DMS 273 (cell line): ENCODE data around the gene BPIFA1.

Experiments
- DNase-seq: peaks from one replicate; lab custom pipeline; 2025; ENCODE audit not compliant: unreplicated experiment; lab: John Stamatoyannopoulos, UW

Gene BPIFA1

GRCh38 chr20:33235696-33236095 is at the start of gene BPIFA1:
BPIFA1 (plus strand) TSS chr20:33235996; CDS start chr20:33237712, 1,716 bp downstream.
- no peak for DNase-seq

- no peak for DNase-seq
Measured at GRCh38 chr20:33187491-33187890, 48.3 kb upstream of the BPIFA1 start.

- DNase-seq, result no peak
Measured at GRCh38 chr20:33188421-33188820, 47.4 kb upstream of the BPIFA1 start.

GRCh38 chr20:33191484-33191883 is 44.3 kb upstream of the BPIFA1 start:
- no peak for DNase-seq

DNA sequence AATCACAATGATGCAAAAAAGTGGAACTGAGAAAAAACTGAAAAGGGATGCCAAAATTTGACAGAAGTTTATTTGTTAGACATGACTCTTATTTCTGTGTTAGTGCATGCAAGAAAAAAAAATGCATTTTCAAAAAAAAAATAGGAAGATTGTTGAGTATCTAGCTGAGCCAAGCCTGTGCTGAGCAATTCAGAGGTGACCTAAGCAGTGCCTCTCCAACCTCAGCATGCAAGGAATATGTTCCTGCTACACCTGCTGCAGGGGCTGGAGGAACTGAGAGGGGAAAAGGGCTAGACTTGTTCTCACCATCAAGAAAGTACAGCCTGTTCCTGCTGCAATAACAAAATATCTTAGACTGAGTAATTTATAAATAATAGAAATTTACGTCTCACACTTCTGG is 43.8 kb upstream of the BPIFA1 start:
- no peak for DNase-seq

DNA sequence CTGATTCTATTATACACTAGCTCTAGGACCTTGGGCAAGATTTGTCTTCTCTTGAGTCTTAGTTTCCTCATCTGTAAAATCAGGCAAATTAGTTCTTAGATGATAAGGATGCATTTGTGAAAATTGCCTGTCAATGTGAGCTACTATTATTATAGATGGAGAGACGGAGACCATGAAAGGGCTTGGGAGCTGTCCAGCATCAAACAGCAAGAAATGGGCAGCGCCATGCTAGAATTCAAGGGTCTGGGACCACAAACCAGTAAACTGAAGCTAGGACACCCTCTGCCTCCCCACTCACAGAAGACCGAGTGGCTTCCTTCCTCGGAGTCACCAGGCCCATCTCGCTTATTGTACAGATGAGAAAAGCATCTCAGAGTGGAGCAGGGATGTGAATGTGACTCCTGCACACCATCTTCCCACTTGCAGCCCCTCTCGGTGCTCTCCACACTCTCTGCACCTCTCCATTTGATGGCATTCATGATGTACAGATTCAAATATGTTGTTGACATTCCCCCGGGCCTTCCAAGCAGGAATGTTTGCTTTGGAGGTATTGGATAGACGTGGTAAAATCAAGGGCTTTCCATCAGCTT is 42.8 kb upstream of the BPIFA1 start:
- no peak for DNase-seq

GRCh38 chr20:33199026-33199425 is 36.8 kb upstream of the BPIFA1 start:
- DNase-seq, result no peak

GRCh38 chr20:33202451-33202850 is 33.3 kb upstream of the BPIFA1 start:
- DNase-seq, result no peak

DNA sequence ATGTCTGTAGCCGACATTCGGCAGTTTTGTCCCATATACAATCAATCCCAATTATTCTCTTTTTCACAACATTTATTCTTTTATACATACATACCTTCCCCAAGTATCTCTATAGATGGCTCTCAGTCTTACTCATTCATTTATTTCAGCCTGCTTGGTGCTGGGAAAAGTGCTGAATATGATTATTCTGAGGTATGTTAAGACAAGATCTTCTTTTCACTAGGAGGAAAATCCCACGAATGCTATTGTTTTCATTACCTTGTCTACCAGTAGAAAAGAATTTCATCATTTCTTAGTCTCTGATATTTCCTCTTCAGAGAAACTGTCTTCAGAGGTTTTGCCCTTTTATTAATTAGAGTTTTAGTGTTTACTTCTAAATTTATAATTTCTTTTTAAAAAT is 32.4 kb upstream of the BPIFA1 start:
- no peak for DNase-seq

DNA sequence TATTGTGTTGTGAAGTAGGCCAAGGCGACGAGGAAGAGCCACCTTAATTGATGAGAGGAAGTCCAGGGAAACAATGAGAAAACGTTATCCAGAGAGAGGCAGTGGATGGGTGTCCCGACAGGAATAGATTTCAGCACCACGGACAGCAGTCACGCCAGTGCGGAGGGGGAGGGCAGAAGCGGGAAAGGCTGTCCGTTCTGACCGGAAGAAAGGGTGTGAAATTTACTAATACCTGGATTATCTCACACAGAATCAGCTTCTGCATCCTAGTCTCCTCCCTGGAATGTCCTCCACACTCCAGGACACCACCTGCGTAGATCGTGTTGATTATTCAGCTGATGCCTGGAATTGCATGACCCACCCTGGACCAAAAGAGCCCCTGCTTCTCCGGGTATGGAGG is 26.0 kb upstream of the BPIFA1 start:
- peak; percentile 73 for DNase-seq

DNA sequence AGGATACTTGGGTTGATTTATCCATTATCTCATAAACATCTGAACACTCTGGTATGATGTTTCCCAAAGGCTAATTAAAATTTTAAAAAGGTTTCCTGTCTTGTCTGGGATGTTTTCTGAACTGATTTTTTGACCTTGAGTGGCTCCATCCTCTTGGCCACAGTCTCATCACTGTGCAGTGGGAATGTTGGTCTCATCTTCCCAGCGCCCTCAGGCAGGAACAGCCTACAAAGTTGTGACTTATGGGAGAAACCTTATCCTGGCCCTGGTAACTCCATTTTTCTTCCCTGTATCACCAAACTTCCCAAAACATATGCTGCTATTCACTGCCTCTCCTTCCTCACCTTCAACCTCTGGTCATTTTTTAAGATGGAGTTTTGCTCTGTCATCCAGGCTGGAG is 25.4 kb upstream of the BPIFA1 start:
- no peak for DNase-seq

GRCh38 chr20:33211817-33212424 is 23.9 kb upstream of the BPIFA1 start:
- peak; percentile 83 for DNase-seq

GRCh38 chr20:33217052-33217451 is 18.7 kb upstream of the BPIFA1 start, which contains the start of gene BPIFA3:
BPIFA3 (plus strand) TSS chr20:33217352; CDS start chr20:33217537, 185 bp downstream.
- DNase-seq, result no peak

GRCh38 chr20:33224399-33224798 is 11.4 kb upstream of the BPIFA1 start:
- DNase-seq, result no peak

GRCh38 chr20:33229843-33230242 is 6.0 kb upstream of the BPIFA1 start:
- no peak for DNase-seq

- DNase-seq, result no peak
Measured at GRCh38 chr20:33231237-33231636, 4.6 kb upstream of the BPIFA1 start.

- DNase-seq, result peak; percentile 37
Measured at GRCh38 chr20:33232486-33233072, 3.2 kb upstream of the BPIFA1 start.

GRCh38 chr20:33233129-33233774 is 2.5 kb upstream of the BPIFA1 start:
- DNase-seq, result peak; percentile 77

DNA sequence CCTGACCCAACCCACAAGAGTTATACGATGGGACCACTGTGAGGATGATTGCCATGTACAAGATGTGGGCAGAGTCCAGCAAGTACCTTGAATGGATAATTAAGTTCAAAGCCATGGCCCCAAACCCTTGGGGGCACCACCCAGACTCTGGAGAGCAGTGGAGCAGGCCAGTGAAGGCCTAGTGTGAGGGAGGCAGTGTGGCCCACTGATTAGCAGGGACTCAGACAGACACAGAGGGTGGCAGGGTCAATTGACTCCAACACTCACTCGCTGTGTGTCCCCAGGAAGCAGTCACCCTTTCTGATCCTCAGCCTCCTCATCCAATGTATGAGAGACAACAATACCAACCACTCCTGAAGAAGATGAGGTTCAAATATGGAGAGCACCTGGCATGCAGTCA is 1.7 kb upstream of the BPIFA1 start:
- DNase-seq, result no peak

- DNase-seq, result no peak
Measured at GRCh38 chr20:33236351-33236750, 555 bp downstream of the BPIFA1 start.

DNA sequence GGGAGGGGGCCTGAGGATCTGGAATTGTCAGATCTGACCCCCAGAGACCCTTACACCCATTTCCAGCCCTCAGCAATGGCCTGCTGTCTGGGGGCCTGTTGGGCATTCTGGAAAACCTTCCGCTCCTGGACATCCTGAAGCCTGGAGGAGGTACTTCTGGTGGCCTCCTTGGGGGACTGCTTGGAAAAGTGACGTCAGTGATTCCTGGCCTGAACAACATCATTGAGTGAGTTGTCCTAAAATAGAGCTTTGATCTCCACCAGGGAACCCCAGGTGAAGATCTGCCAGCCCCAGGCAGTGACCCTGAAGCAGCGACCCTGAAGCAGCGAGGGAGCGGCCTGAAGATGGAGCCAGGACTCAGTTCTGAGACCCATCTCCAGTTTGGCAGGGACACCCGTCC is 2.2 kb downstream of the BPIFA1 start:
- DNase-seq, result no peak

- no peak for DNase-seq
Measured at GRCh38 chr20:33239418-33239817, 3.6 kb downstream of the BPIFA1 start.
